ENCODE results near the gene MATN1. TPM values are rescaled to one million over a fixed set of nuclear protein-coding genes. Genes with fewer than 3 reads are reported as not detected.

The MATN1 gene
- total and polyA plus RNA-seq, 9 donors = 0.10 to 0.95 (median 0.51) TPM

GRCh38 chr1:30668546-30669327, 54.6 kb downstream of the MATN1 start:
- H3K27ac ChIP-seq = no peak overlapping the region
- peak in 1 of 5 donors; percentile 13 for DNase-seq
- 93 to 94% (median 94%) methylated on average over 6 of the region's 6 CpGs for WGBS, 3 donors

GRCh38 chr1:30668024-30668423, 55.4 kb downstream of the MATN1 start:
- intact Hi-C loops (cut with DNase I) = no loop called here
- H3K27ac ChIP-seq = no peak overlapping the region
- H3K27me3 ChIP-seq = no peaks in the 10 kb centered on the region
- H3K4me1 ChIP-seq (ENCODE audit: insufficient read depth) = no peaks in the 10 kb centered on the region
- no peaks in the 10 kb centered on the region for H3K36me3 ChIP-seq
- no peak for TF ChIP-seq POLR2A (IDR thresholded peaks at IDR 0.05)
- TF ChIP-seq EP300 (IDR thresholded peaks at IDR 0.05) = no peak
- TF ChIP-seq, protein P1, sequence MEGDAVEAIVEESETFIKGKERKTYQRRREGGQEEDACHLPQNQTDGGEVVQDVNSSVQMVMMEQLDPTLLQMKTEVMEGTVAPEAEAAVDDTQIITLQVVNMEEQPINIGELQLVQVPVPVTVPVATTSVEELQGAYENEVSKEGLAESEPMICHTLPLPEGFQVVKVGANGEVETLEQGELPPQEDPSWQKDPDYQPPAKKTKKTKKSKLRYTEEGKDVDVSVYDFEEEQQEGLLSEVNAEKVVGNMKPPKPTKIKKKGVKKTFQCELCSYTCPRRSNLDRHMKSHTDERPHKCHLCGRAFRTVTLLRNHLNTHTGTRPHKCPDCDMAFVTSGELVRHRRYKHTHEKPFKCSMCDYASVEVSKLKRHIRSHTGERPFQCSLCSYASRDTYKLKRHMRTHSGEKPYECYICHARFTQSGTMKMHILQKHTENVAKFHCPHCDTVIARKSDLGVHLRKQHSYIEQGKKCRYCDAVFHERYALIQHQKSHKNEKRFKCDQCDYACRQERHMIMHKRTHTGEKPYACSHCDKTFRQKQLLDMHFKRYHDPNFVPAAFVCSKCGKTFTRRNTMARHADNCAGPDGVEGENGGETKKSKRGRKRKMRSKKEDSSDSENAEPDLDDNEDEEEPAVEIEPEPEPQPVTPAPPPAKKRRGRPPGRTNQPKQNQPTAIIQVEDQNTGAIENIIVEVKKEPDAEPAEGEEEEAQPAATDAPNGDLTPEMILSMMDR (IDR thresholded peaks at IDR 0.05) = no peak
- 63 to 64% (median 64%) methylated on average over 7 of the region's 7 CpGs for WGBS, 3 donors
- H3K4me3 ChIP-seq = no peak overlapping the region
- H3K9me3 ChIP-seq = no peaks in the 10 kb centered on the region
- peak in 1 of 5 donors; percentile 16 for DNase-seq

More at GRCh38 chr1:30668546-30669327, 54.6 kb downstream of the MATN1 start:
- TF ChIP-seq POLR2A (IDR thresholded peaks at IDR 0.05) = no peak
- TF ChIP-seq EP300 (IDR thresholded peaks at IDR 0.05) = no peak
- TF ChIP-seq, protein P1 (IDR thresholded peaks at IDR 0.05) = no peak
- Histone ChIP-seq H3K9me3 (no peaks in the 10 kb centered on the region), H3K27me3 (no peaks in the 10 kb centered on the region), H3K4me1 (ENCODE audit: insufficient read depth) (no peaks in the 10 kb centered on the region), H3K4me3 (no peak overlapping the region), H3K36me3 (no peaks in the 10 kb centered on the region)
- intact Hi-C loops (cut with DNase I) = no loop called here

- Histone ChIP-seq H3K9me3 (no peaks in the 10 kb centered on the region), H3K27ac (no peak overlapping the region), H3K4me3 (no peak overlapping the region), H3K27me3 (no peaks in the 10 kb centered on the region), H3K4me1 (ENCODE audit: insufficient read depth) (no peaks in the 10 kb centered on the region), H3K36me3 (no peaks in the 10 kb centered on the region)
- TF ChIP-seq POLR2A (IDR thresholded peaks at IDR 0.05) = no peak
- TF ChIP-seq EP300 (IDR thresholded peaks at IDR 0.05) = no peak
- TF ChIP-seq, protein P1 (IDR thresholded peaks at IDR 0.05) = no peak
- DNase-seq = no peak
- intact Hi-C loops (cut with DNase I) = no loop called here
- WGBS, 3 donors = 54 to 63% (median 57%) methylated on average over 3 of the region's 3 CpGs
Observed at GRCh38 chr1:30666756-30667273, 56.6 kb downstream of the MATN1 start.

DNA sequence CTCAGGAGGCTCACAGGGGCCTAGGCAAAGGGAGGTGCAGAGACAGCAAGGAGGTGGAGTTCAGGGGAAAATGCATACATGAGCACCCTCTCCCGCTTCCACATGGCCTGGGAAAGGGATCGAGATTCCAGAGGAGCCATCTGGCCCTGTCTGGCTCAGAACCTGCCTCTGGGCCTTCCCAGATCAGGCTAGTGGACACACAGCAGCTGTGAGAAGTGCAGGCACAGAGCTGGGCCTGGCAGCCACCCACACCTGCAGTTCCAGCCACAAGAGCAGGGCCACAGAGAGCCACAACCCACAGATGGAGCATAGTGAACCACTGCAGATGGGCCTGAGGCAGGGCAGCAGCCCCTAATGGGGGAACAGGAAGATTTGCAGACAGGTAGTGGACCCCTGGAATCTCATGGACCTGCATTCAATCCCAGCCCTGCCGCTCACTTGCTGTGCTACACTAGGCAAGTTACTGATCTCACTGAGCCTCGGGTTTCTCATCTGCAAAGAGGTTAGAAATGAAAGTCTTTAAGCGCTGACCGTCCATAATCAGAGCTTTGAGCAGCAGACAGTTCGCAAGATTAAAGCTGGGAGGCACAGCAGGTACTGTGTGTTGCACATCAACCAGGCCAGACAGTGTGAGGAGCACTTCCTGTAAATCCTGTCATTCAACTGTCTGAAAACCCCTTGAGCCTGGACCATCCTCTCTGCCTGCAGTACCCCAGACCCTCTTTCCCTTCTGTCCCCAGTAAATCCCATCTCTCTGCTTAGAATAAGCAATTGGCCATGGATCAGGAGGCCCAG, 58.0 kb downstream of the MATN1 start:
- Histone ChIP-seq H3K9me3 (no peaks in the 10 kb centered on the region), H3K4me3 (no peak overlapping the region), H3K36me3 (no peaks in the 10 kb centered on the region), H3K27ac (no peak overlapping the region), H3K4me1 (ENCODE audit: insufficient read depth) (no peaks in the 10 kb centered on the region), H3K27me3 (no peaks in the 10 kb centered on the region)
- TF ChIP-seq POLR2A (IDR thresholded peaks at IDR 0.05) (no peak), EP300 (IDR thresholded peaks at IDR 0.05) (no peak)
- TF ChIP-seq, protein P1 (IDR thresholded peaks at IDR 0.05) = no peak
- intact Hi-C loops (cut with DNase I) = no loop called here
- DNase-seq = peak in 1 of 5 donors; percentile 12
- WGBS, 3 donors = 87 to 88% (median 87%) methylated on average over 7 of the region's 7 CpGs
